ENCODE measurements around the gene SUN3.
"Not testable (repeated sequence)": the region's sequence is repeated elsewhere in the genome, so short reads cannot be mapped to it uniquely, and the experiment has no call there.

SUN3 gene

DNA sequence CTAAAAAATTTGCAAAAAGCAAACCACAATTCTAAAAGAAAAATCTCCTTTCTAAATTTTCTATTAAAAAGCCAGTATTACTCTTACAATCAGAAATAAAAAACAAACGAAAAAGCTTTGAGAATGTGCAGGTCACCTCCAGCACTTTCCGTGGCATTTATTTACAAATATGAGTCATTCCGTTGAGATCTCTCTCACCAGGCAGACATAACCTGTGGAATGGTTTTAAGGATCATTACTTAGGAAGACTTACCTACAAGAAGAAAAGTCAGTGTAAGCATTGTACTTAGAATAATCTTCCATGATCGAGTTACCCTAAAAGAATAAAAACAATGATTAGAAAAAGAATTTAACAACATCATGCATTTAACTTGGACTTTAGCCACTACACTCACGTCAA lies 3.3 kb downstream of the SUN3 start:
- WGBS, result 70% methylated on average over 4 of the region's 5 CpGs

DNA sequence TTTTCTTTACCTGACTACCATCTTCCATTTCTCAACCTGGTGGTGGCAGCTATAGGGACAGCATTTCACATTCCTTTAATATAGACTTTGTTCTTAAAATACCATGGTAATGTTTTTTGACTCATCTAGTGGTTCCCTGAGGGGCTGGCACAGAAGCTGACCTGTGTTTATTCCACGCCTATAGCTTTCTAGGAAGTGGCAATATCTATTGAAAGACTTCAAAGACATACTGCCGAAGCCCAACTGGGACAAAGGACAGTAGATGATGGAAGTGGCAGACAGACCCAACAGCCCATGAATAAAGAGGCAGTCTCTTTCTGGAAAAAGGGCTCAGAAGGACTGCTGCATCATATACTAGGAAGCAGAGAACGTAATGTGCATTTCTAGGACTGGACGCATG lies 11.2 kb downstream of the SUN3 start:
- no peak overlapping the region for H3K9ac ChIP-seq (ENCODE audit: low read depth, low read length)
- H3K9me3 ChIP-seq (ENCODE audit: insufficient read depth, low read depth, low read length), result no peaks in the 10 kb centered on the region
- H3K4me1 ChIP-seq (ENCODE audit: insufficient read depth, low read length), result no peaks in the 10 kb centered on the region
- no peaks in the 10 kb centered on the region for H3K27me3 ChIP-seq (ENCODE audit: insufficient read depth, low read length)
- H3K27ac ChIP-seq (ENCODE audit: low read depth, low read length), result no peak overlapping the region
- 95% methylated on average over 4 of the region's 4 CpGs for WGBS
- H3K36me3 ChIP-seq (ENCODE audit: insufficient read depth, low read length), result no peaks in the 10 kb centered on the region
- H3K4me3 ChIP-seq (ENCODE audit: low read length), result no peak overlapping the region

More for the DNA sequence above, 3.3 kb downstream of the SUN3 start:
- Histone ChIP-seq H3K9ac (ENCODE audit: low read depth, low read length) (no peak overlapping the region), H3K36me3 (ENCODE audit: insufficient read depth, low read length) (no peaks in the 10 kb centered on the region), H3K4me1 (ENCODE audit: insufficient read depth, low read length) (no peaks in the 10 kb centered on the region), H3K4me3 (ENCODE audit: low read length) (no peak overlapping the region), H3K27ac (ENCODE audit: low read depth, low read length) (no peak overlapping the region), H3K27me3 (ENCODE audit: insufficient read depth, low read length) (no peaks in the 10 kb centered on the region), H3K9me3 (ENCODE audit: insufficient read depth, low read depth, low read length) (no peaks in the 10 kb centered on the region)

DNA sequence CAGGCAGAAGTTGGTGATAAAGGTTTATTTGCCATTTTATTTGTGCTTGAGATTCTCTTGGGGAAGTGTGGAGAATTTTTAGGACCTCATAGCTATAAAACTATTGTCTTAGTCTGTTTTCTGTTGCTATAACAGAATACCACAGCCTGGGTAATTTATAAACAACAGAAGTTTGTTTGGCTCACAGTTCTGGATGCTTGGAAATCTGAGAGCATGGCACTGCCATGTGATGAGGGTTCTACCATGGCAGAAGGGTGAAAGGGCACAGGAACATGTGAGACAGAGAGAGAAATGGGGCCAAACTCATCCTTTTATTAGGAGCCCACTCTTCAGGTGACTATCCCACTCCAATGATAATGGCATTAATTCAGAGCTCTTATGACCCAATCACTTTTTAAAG lies 12.3 kb downstream of the SUN3 start:
- H3K9ac ChIP-seq (ENCODE audit: low read depth, low read length), result no peak overlapping the region
- H3K27me3 ChIP-seq (ENCODE audit: insufficient read depth, low read length), result no peaks in the 10 kb centered on the region
- no peaks in the 10 kb centered on the region for H3K36me3 ChIP-seq (ENCODE audit: insufficient read depth, low read length)
- H3K9me3 ChIP-seq (ENCODE audit: insufficient read depth, low read depth, low read length), result no peaks in the 10 kb centered on the region
- H3K4me3 ChIP-seq (ENCODE audit: low read length), result no peak overlapping the region
- H3K4me1 ChIP-seq (ENCODE audit: insufficient read depth, low read length), result no peaks in the 10 kb centered on the region
- H3K27ac ChIP-seq (ENCODE audit: low read depth, low read length), result no peak overlapping the region

DNA sequence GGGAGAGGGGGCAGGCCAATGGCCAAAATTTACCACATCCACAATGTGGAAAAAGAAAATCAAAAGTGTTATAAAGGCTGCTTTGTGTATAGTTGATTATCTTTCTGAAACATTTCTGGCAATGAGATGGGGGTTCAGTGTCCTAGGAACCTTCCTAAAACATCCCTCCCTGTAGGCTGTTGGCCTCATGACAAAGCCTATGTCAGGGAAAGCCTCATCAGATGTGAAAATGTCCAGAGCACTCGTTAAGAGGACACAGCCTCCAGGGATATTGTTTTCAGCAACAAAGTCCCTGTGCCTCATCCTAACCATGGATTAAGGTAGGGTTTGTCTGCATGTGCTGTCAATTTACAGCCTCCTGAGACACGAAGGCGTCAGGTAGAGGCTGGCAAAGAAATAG lies 17.0 kb downstream of the SUN3 start:
- H3K9me3 ChIP-seq (ENCODE audit: insufficient read depth, low read depth, low read length), result no peaks in the 10 kb centered on the region
- H3K27ac ChIP-seq (ENCODE audit: low read depth, low read length), result no peak overlapping the region
- WGBS, result 97% methylated on average over 3 of the region's 3 CpGs
- H3K36me3 ChIP-seq (ENCODE audit: insufficient read depth, low read length), result no peaks in the 10 kb centered on the region
- no peaks in the 10 kb centered on the region for H3K27me3 ChIP-seq (ENCODE audit: insufficient read depth, low read length)
- H3K4me1 ChIP-seq (ENCODE audit: insufficient read depth, low read length), result no peaks in the 10 kb centered on the region
- no peak overlapping the region for H3K9ac ChIP-seq (ENCODE audit: low read depth, low read length)
- no peak overlapping the region for H3K4me3 ChIP-seq (ENCODE audit: low read length)

DNA sequence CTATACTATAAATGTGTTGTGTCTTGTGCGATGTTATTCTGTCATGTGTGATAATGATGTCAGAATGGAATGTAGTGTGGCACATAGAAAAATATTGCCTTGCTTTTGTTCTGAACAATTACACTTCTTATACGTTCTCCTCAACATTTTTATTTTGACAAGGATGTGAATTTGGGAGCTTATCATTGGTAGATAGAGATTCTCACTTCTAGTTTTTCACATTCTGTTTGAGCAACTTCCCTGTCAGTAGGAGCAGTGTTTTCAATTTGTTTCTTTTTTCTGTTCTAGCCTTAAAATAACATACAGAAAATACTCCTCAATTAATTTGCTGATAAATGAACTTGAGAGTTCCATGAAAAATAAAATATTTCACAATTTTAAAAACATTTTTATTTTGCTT lies 17.6 kb downstream of the SUN3 start:
- H3K4me1 ChIP-seq (ENCODE audit: insufficient read depth, low read length), result no peaks in the 10 kb centered on the region
- no peaks in the 10 kb centered on the region for H3K27me3 ChIP-seq (ENCODE audit: insufficient read depth, low read length)
- 83% methylated on average over 1 of the region's 2 CpGs for WGBS
- no peak overlapping the region for H3K9ac ChIP-seq (ENCODE audit: low read depth, low read length)
- H3K4me3 ChIP-seq (ENCODE audit: low read length), result no peak overlapping the region
- H3K9me3 ChIP-seq (ENCODE audit: insufficient read depth, low read depth, low read length), result no peaks in the 10 kb centered on the region
- no peaks in the 10 kb centered on the region for H3K36me3 ChIP-seq (ENCODE audit: insufficient read depth, low read length)
- no peak overlapping the region for H3K27ac ChIP-seq (ENCODE audit: low read depth, low read length)

DNA sequence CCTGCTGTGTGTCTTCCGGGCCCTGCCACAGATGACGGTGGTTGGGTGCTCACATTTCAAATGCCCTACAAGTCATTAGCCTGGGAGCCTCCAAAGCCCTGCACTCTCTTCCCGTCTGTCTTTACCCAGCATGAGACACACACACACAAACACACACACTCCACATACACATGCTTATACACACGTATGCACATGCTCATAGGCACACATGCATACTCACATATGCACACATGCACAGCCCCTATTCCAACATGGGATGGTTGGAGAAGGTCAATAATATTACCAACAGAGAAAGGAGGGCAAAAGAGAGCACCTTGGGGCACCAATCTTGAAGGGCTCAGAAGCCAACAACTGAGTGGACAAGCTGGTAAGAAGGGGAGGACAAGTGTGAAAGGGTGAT lies 19.0 kb downstream of the SUN3 start:
- Histone ChIP-seq H3K9ac (ENCODE audit: low read depth, low read length) (no peak overlapping the region), H3K4me3 (ENCODE audit: low read length) (no peak overlapping the region), H3K27me3 (ENCODE audit: insufficient read depth, low read length) (no peaks in the 10 kb centered on the region), H3K27ac (ENCODE audit: low read depth, low read length) (no peak overlapping the region), H3K4me1 (ENCODE audit: insufficient read depth, low read length) (peaks cover 4% of the 10 kb centered on the region; the same call in 1 of the 2 replicates), H3K9me3 (ENCODE audit: insufficient read depth, low read depth, low read length) (no peaks in the 10 kb centered on the region), H3K36me3 (ENCODE audit: insufficient read depth, low read length) (no peaks in the 10 kb centered on the region)
- 91% methylated on average over 4 of the region's 4 CpGs for WGBS

DNA sequence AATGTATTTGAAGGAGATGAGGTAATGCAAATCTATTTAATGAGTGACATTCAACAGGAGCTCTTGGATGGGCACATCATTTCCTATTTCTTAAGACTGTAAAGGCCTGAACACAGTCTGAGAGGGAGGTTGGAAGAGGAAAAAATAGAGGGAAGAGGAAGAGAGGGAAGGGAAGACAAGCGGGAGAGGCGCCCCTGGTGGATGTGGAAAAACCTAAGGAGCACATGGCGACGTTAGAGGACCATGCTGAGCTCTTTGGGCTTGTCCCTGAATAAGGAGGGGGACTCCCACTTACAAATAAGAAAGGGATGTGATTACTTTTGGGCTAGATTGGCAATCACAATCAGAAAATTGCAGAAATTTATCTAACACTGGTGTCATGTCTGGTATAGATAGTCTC lies 19.6 kb downstream of the SUN3 start:
- Histone ChIP-seq H3K27me3 (ENCODE audit: insufficient read depth, low read length) (no peaks in the 10 kb centered on the region), H3K4me1 (ENCODE audit: insufficient read depth, low read length) (peaks cover 10% of the 10 kb centered on the region), H3K9ac (ENCODE audit: low read depth, low read length) (no peak overlapping the region), H3K4me3 (ENCODE audit: low read length) (no peak overlapping the region), H3K9me3 (ENCODE audit: insufficient read depth, low read depth, low read length) (no peaks in the 10 kb centered on the region), H3K27ac (ENCODE audit: low read depth, low read length) (no peak overlapping the region), H3K36me3 (ENCODE audit: insufficient read depth, low read length) (no peaks in the 10 kb centered on the region)
- WGBS, result 93% methylated on average over 4 of the region's 4 CpGs

DNA sequence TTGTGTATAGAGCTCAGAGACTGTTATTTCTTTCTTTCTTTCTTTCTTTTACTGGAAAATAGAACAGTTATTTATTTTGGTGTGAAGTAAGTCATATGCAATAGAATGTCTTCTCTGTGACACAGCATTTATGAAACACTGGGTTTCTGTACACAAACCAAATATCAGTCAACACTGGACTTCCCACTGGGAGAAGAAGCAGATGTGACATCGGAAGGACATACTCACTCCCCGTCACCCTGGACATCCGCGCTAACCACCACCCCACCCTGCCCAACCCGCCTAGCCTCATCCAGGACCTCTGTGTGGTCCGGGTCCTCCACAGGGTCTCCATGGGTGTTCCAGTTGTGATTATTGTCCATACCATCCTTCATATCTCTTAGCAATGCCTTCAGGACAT lies 22.0 kb downstream of the SUN3 start:
- H3K9ac ChIP-seq (ENCODE audit: low read depth, low read length), result no peak overlapping the region
- no peaks in the 10 kb centered on the region for H3K9me3 ChIP-seq (ENCODE audit: insufficient read depth, low read depth, low read length)
- no peak overlapping the region for H3K4me3 ChIP-seq (ENCODE audit: low read length)
- H3K36me3 ChIP-seq (ENCODE audit: insufficient read depth, low read length), result no peaks in the 10 kb centered on the region
- H3K4me1 ChIP-seq (ENCODE audit: insufficient read depth, low read length), result peaks cover 10% of the 10 kb centered on the region
- no peaks in the 10 kb centered on the region for H3K27me3 ChIP-seq (ENCODE audit: insufficient read depth, low read length)
- WGBS, result 94% methylated on average over 6 of the region's 6 CpGs
- no peak overlapping the region for H3K27ac ChIP-seq (ENCODE audit: low read depth, low read length)

DNA sequence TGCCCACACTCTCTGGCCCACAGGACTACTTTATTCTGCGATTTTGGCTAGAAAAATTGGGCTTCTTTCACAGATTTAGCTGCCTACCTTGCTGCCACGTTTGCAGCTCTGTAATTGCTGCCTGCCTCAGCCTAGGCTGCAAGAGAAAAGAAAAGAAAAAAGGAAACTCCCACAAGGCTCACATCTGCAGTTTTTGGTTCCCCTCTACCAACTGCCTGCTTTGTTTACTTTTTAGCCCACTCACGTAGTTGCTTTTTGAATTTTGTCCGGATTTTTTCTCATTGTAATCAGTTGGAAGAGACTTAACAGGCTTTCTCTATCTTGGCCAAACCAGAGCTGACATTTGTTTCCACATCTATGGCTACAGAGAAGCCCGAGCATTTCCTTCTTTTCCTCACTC lies 24.3 kb downstream of the SUN3 start:
- H3K4me3 ChIP-seq (ENCODE audit: low read length), result no peak overlapping the region
- 71% methylated on average over 5 of the region's 5 CpGs for WGBS
- no peaks in the 10 kb centered on the region for H3K9me3 ChIP-seq (ENCODE audit: insufficient read depth, low read depth, low read length)
- H3K27me3 ChIP-seq (ENCODE audit: insufficient read depth, low read length), result no peaks in the 10 kb centered on the region
- peaks cover 10% of the 10 kb centered on the region for H3K4me1 ChIP-seq (ENCODE audit: insufficient read depth, low read length)
- no peaks in the 10 kb centered on the region for H3K36me3 ChIP-seq (ENCODE audit: insufficient read depth, low read length)
- H3K27ac ChIP-seq (ENCODE audit: low read depth, low read length), result no peak overlapping the region
- H3K9ac ChIP-seq (ENCODE audit: low read depth, low read length), result no peak overlapping the region

DNA sequence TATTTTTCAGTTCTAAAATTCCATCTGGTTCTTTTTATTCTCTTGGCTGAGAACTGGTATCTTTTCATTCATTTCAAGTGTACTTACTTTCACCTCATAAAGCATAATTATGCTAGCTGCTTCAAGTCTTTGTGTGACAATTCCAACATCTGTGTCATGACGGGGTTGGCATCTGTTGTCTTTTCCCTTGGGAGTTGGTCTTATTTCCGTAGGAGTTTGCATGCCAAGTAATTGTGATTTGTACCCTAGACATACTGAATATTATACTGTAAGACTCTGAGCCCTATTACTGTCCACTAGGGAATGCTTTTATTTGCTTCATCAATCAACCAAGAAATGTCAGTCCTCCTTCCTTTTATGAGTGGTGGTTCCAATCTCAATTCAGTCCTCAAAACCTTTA lies 24.9 kb downstream of the SUN3 start:
- H3K27me3 ChIP-seq (ENCODE audit: insufficient read depth, low read length), result no peaks in the 10 kb centered on the region
- no peaks in the 10 kb centered on the region for H3K9me3 ChIP-seq (ENCODE audit: insufficient read depth, low read depth, low read length)
- no peaks in the 10 kb centered on the region for H3K36me3 ChIP-seq (ENCODE audit: insufficient read depth, low read length)
- no peak overlapping the region for H3K4me3 ChIP-seq (ENCODE audit: low read length)
- 100% methylated on average over 2 of the region's 2 CpGs for WGBS
- H3K27ac ChIP-seq (ENCODE audit: low read depth, low read length), result no peak overlapping the region
- H3K9ac ChIP-seq (ENCODE audit: low read depth, low read length), result no peak overlapping the region
- H3K4me1 ChIP-seq (ENCODE audit: insufficient read depth, low read length), result peaks cover 10% of the 10 kb centered on the region

DNA sequence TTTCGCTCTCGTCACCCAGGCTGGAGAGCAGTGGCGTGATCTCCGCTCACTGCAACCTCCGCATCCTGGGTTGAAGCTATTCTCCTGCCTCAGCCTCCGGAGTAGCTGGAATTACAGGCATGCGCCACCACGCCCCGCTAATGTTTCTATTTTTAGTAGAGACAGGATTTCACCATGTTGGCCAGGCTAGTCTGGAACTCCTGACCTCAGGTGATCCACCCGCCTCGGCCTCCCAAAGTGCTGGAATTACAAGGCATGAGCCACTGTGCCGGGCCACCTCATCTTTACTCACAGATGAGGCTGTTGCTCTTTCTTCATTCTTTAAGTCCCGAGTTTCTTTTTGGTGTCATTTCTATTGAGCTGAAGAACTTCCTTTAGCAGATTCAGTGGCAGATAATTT lies 28.7 kb downstream of the SUN3 start:
- not testable (repeated sequence) for H3K36me3 ChIP-seq (ENCODE audit: insufficient read depth, low read length); H3K27me3 ChIP-seq (ENCODE audit: insufficient read depth, low read length); H3K4me1 ChIP-seq (ENCODE audit: insufficient read depth, low read length); H3K9ac ChIP-seq (ENCODE audit: low read depth, low read length); H3K27ac ChIP-seq (ENCODE audit: low read depth, low read length); H3K4me3 ChIP-seq (ENCODE audit: low read length); H3K9me3 ChIP-seq (ENCODE audit: insufficient read depth, low read depth, low read length)
- WGBS, result 90% methylated on average over 13 of the region's 13 CpGs

DNA sequence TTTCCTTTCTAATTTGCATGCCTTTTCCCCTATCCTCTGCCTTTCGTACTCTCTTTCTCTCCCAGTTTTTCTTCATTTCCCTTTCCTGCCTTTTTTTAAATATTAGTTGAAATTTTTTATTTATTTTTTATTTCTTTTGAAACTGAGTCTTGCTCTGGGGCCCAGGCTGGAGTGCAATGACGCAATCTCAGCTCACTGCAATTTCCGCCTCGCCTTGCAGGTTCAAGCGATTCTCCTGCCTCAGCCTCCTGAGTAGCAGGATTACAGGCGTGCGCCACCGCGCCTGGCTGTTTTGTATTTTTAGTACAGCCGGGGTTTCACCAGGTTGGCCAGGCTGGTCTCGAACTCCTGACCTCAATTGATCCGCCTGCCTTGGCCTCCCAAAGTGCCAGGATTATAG lies 29.5 kb downstream of the SUN3 start:
- Histone ChIP-seq H3K9ac (ENCODE audit: low read depth, low read length) (no peak overlapping the region), H3K4me1 (ENCODE audit: insufficient read depth, low read length) (peaks cover under 1% of the 10 kb centered on the region; the same call in 1 of the 2 replicates)
- WGBS, result 95% methylated on average over 12 of the region's 12 CpGs

More for the DNA sequence above, 29.5 kb downstream of the SUN3 start:
- no peak overlapping the region for H3K4me3 ChIP-seq (ENCODE audit: low read length)
- no peaks in the 10 kb centered on the region for H3K9me3 ChIP-seq (ENCODE audit: insufficient read depth, low read depth, low read length)
- H3K27ac ChIP-seq (ENCODE audit: low read depth, low read length), result no peak overlapping the region
- no peaks in the 10 kb centered on the region for H3K27me3 ChIP-seq (ENCODE audit: insufficient read depth, low read length)
- no peaks in the 10 kb centered on the region for H3K36me3 ChIP-seq (ENCODE audit: insufficient read depth, low read length)
